ENCODE data around the gene CEP85. TPM values are rescaled to one million over a fixed set of nuclear protein-coding genes. Genes with fewer than 3 reads are reported as not detected.

CEP85 gene
- total and polyA plus RNA-seq, 9 of the 15 experiments (the other 6 are each of a cell fraction or from before 2014, with no cell fraction given): 42.1 to 140 (median 92.6) TPM

GRCh38 chr1:26237230-26237966, 3.4 kb downstream of the CEP85 start (continued):
- TF ChIP-seq, protein P1, sequence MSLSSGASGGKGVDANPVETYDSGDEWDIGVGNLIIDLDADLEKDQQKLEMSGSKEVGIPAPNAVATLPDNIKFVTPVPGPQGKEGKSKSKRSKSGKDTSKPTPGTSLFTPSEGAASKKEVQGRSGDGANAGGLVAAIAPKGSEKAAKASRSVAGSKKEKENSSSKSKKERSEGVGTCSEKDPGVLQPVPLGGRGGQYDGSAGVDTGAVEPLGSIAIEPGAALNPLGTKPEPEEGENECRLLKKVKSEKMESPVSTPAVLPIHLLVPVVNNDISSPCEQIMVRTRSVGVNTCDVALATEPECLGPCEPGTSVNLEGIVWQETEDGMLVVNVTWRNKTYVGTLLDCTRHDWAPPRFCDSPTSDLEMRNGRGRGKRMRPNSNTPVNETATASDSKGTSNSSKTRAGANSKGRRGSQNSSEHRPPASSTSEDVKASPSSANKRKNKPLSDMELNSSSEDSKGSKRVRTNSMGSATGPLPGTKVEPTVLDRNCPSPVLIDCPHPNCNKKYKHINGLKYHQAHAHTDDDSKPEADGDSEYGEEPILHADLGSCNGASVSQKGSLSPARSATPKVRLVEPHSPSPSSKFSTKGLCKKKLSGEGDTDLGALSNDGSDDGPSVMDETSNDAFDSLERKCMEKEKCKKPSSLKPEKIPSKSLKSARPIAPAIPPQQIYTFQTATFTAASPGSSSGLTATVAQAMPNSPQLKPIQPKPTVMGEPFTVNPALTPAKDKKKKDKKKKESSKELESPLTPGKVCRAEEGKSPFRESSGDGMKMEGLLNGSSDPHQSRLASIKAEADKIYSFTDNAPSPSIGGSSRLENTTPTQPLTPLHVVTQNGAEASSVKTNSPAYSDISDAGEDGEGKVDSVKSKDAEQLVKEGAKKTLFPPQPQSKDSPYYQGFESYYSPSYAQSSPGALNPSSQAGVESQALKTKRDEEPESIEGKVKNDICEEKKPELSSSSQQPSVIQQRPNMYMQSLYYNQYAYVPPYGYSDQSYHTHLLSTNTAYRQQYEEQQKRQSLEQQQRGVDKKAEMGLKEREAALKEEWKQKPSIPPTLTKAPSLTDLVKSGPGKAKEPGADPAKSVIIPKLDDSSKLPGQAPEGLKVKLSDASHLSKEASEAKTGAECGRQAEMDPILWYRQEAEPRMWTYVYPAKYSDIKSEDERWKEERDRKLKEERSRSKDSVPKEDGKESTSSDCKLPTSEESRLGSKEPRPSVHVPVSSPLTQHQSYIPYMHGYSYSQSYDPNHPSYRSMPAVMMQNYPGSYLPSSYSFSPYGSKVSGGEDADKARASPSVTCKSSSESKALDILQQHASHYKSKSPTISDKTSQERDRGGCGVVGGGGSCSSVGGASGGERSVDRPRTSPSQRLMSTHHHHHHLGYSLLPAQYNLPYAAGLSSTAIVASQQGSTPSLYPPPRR (CRISPR knock-in tag; IDR thresholded peaks at IDR 0.05; ENCODE audit: borderline replicate concordance): no peak
- TF ChIP-seq PURB (CRISPR knock-in tag; IDR thresholded peaks at IDR 0.05; ENCODE audit: low read depth): no peak
- TF ChIP-seq NFATC3 (IDR thresholded peaks at IDR 0.05): peak; percentile 64; the same call in 1 of the 2 replicates
- no peak for TF ChIP-seq NCOA4 (IDR thresholded peaks at IDR 0.05; ENCODE audit: partially characterized antibody)
- TF ChIP-seq HOMEZ (CRISPR knock-in tag; IDR thresholded peaks at IDR 0.05): no peak
- TF ChIP-seq, protein P2, sequence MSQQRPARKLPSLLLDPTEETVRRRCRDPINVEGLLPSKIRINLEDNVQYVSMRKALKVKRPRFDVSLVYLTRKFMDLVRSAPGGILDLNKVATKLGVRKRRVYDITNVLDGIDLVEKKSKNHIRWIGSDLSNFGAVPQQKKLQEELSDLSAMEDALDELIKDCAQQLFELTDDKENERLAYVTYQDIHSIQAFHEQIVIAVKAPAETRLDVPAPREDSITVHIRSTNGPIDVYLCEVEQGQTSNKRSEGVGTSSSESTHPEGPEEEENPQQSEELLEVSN (IDR thresholded peaks at IDR 0.05; ENCODE audit: borderline replicate concordance in 1 of 2, extremely low read depth in 1 of 2, insufficient read depth in 1 of 2, insufficient read length in 1 of 2, low read depth in 1 of 2, low read length in 1 of 2, poor library complexity in 1 of 2, severe bottlenecking in 1 of 2): no peak
- TF ChIP-seq, protein P3, sequence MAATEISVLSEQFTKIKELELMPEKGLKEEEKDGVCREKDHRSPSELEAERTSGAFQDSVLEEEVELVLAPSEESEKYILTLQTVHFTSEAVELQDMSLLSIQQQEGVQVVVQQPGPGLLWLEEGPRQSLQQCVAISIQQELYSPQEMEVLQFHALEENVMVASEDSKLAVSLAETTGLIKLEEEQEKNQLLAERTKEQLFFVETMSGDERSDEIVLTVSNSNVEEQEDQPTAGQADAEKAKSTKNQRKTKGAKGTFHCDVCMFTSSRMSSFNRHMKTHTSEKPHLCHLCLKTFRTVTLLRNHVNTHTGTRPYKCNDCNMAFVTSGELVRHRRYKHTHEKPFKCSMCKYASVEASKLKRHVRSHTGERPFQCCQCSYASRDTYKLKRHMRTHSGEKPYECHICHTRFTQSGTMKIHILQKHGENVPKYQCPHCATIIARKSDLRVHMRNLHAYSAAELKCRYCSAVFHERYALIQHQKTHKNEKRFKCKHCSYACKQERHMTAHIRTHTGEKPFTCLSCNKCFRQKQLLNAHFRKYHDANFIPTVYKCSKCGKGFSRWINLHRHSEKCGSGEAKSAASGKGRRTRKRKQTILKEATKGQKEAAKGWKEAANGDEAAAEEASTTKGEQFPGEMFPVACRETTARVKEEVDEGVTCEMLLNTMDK (IDR thresholded peaks at IDR 0.05; ENCODE audit: borderline replicate concordance, insufficient read depth, low read depth, low read length, poor library complexity, severe bottlenecking): no peak
- no peak for TF ChIP-seq SIRT6 (IDR thresholded peaks at IDR 0.05; ENCODE audit: low read depth, low read length)
- TF ChIP-seq THRAP3 (IDR thresholded peaks at IDR 0.05; ENCODE audit: borderline replicate concordance): no peak
- TF ChIP-seq, protein P4, sequence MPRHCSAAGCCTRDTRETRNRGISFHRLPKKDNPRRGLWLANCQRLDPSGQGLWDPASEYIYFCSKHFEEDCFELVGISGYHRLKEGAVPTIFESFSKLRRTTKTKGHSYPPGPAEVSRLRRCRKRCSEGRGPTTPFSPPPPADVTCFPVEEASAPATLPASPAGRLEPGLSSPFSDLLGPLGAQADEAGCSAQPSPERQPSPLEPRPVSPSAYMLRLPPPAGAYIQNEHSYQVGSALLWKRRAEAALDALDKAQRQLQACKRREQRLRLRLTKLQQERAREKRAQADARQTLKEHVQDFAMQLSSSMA (CRISPR knock-in tag; IDR thresholded peaks at IDR 0.05): no peak
- no peak for TF ChIP-seq HNRNPH1 (optimal IDR thresholded peaks at IDR 0.05; ENCODE audit: low read depth, low read length)
- no peak for TF ChIP-seq ZNF146 (CRISPR knock-in tag; IDR thresholded peaks at IDR 0.05; ENCODE audit: unreplicated experiment)
- no peak for TF ChIP-seq CBFA2T2 (conservative IDR thresholded peaks at IDR 0.05)
- no peak for TF ChIP-seq NR1H2 (CRISPR knock-in tag; IDR thresholded peaks at IDR 0.05)
- TF ChIP-seq PHB2 (IDR thresholded peaks at IDR 0.05; ENCODE audit: low read depth): no peak
- TF ChIP-seq PRMT5 (CRISPR knock-in tag; IDR thresholded peaks at IDR 0.05): no peak
- no peak for TF ChIP-seq RBM15 (IDR thresholded peaks at IDR 0.05; ENCODE audit: insufficient read depth, low read length)

Measured in K562 (cell line).